HEK293 (cell line): ENCODE measurements around the gene SYNDIG1L.

ENCODE experiments used
- CTCF ChIA-PET: fragments of 350-600 bp; formaldehyde crosslinking; extraction: SDS; loops from one replicate; lab custom pipeline; 2021; ENCODE audit warnings: antibody characterized with exemption; lab: Yijun Ruan, JAX
- POLR2A ChIA-PET: fragments of 300-600 bp; formaldehyde crosslinking; extraction: SDS; loops from one replicate; lab custom pipeline; 2020; ENCODE audit warnings: antibody characterized with exemption, inconsistent platforms; lab: Yijun Ruan, JAX
- H3K27ac ChIP-seq: fragments of 200-500 bp; sonication (Bioruptor generic); 2 replicates; pipeline ENCODE4 v1.5.1; 2014; ENCODE audit warnings: low read depth, low read length, control low read depth, inconsistent platforms; ENCODE audit errors: extremely low read depth
- H3K36me3 ChIP-seq, 2 experiments: fragments of 200-500 bp in 1 of 2; sonication (Bioruptor generic) in 1 of 2; 1 replicate in 1 of 2; 2 replicates in 1 of 2; pipeline ENCODE4 v1.5.1; 2014 to 2017; ENCODE audit warnings: inconsistent platforms in 2 of 2, low read length in 2 of 2; ENCODE audit not compliant: control insufficient read depth in 2 of 2, insufficient read depth in 1 of 2
- H3K4me1 ChIP-seq: fragments of 200-500 bp; sonication (Bioruptor generic); 2 replicates; pipeline ENCODE4 v1.5.1; 2014; ENCODE audit warnings: mild to moderate bottlenecking, low read length, inconsistent platforms; ENCODE audit not compliant: control insufficient read depth, insufficient read depth
- H3K4me3 ChIP-seq: 2 replicates; pipeline ENCODE4 v1.5.1; 2011; ENCODE audit warnings: low read depth, mild to moderate bottlenecking, control low read depth, low read length, moderate library complexity
- H3K9me3 ChIP-seq: fragments of 200-500 bp; sonication (Bioruptor generic); 2 replicates; pipeline ENCODE4 v1.5.1; 2014; ENCODE audit warnings: low read depth, low read length, inconsistent platforms; ENCODE audit not compliant: control insufficient read depth, insufficient read depth
- BCL11A ChIP-seq: fragments of 450-650 bp; formaldehyde crosslinking; IDR thresholded peaks from 2 replicates; pipeline ENCODE4 v1.5.1; 2016; ENCODE audit warnings: low read depth, missing biosample characterization, missing genetic modification characterization
- EGR2 ChIP-seq: fragments of 450-650 bp; formaldehyde crosslinking; IDR thresholded peaks from 2 replicates; pipeline ENCODE4 v1.5.1; 2016; ENCODE audit warnings: low read depth, missing biosample characterization, missing genetic modification characterization
- PBX3 ChIP-seq: sonication (generic); formaldehyde crosslinking; IDR thresholded peaks from 2 replicates; pipeline ENCODE4 v1.8.1; 2022; ENCODE audit warnings: mild to moderate bottlenecking, moderate library complexity, missing genetic modification reagents
- PRDM6 ChIP-seq: fragments of 450-650 bp; formaldehyde crosslinking; IDR thresholded peaks from 2 replicates; pipeline ENCODE4 v1.5.1; 2017; ENCODE audit warnings: missing biosample characterization, missing genetic modification characterization
- REPIN1 ChIP-seq: fragments of 450-650 bp; formaldehyde crosslinking; IDR thresholded peaks from 2 replicates; pipeline ENCODE4 v1.5.1; 2017; ENCODE audit warnings: missing biosample characterization, missing genetic modification characterization, low read depth
- SP2 ChIP-seq: fragments of 450-650 bp; formaldehyde crosslinking; IDR thresholded peaks from 2 replicates; pipeline ENCODE4 v1.5.1; 2016; ENCODE audit warnings: missing biosample characterization, missing genetic modification characterization
- YY2 ChIP-seq: fragments of 450-650 bp; formaldehyde crosslinking; IDR thresholded peaks from 2 replicates; pipeline ENCODE4 v1.5.1; 2016; ENCODE audit warnings: missing biosample characterization, missing genetic modification characterization
- ZBTB8A ChIP-seq: fragments of 450-650 bp; formaldehyde crosslinking; IDR thresholded peaks from 2 replicates; pipeline ENCODE4 v1.5.1; 2016; ENCODE audit warnings: missing biosample characterization, missing genetic modification characterization
- ZFHX2 ChIP-seq: fragments of 450-650 bp; formaldehyde crosslinking; conservative IDR thresholded peaks from 2 replicates; pipeline ENCODE4 v1.5.1; 2016; ENCODE audit warnings: missing biosample characterization, missing genetic modification characterization
- ZNF133 ChIP-seq: fragments of 450-650 bp; formaldehyde crosslinking; IDR thresholded peaks from 2 replicates; pipeline ENCODE4 v1.5.1; 2016; ENCODE audit warnings: missing biosample characterization, missing genetic modification characterization
- ZNF140 ChIP-seq: fragments of 450-650 bp; formaldehyde crosslinking; IDR thresholded peaks from 2 replicates; pipeline ENCODE4 v1.5.1; 2016; ENCODE audit warnings: missing biosample characterization, missing genetic modification characterization
- ZNF514 ChIP-seq: fragments of 450-650 bp; formaldehyde crosslinking; IDR thresholded peaks from 2 replicates; pipeline ENCODE4 v1.5.1; 2016; ENCODE audit warnings: missing biosample characterization, missing genetic modification characterization
- ZNF544 ChIP-seq: fragments of 450-650 bp; formaldehyde crosslinking; IDR thresholded peaks from 2 replicates; pipeline ENCODE4 v1.5.0; 2017; ENCODE audit warnings: missing biosample characterization, missing genetic modification characterization
- ZNF623 ChIP-seq: fragments of 450-650 bp; formaldehyde crosslinking; IDR thresholded peaks from 2 replicates; pipeline ENCODE4 v1.5.1; 2016; ENCODE audit warnings: missing biosample characterization, missing genetic modification characterization
- ZNF654 ChIP-seq: fragments of 450-650 bp; formaldehyde crosslinking; IDR thresholded peaks from 2 replicates; pipeline ENCODE4 v1.5.1; 2016; ENCODE audit warnings: low read depth, missing biosample characterization, missing genetic modification characterization
- ZNF660 ChIP-seq: fragments of 450-650 bp; IDR thresholded peaks from 2 replicates; pipeline ENCODE4 v1.5.1; 2018; ENCODE audit warnings: missing biosample characterization, mild to moderate bottlenecking, missing genetic modification characterization
- ZNF701 ChIP-seq: fragments of 450-650 bp; formaldehyde crosslinking; IDR thresholded peaks from 2 replicates; pipeline ENCODE4 v1.5.1; 2016; ENCODE audit warnings: missing biosample characterization, missing genetic modification characterization
- ZNF76 ChIP-seq: fragments of 450-650 bp; formaldehyde crosslinking; IDR thresholded peaks from 2 replicates; pipeline ENCODE4; 2016; ENCODE audit warnings: low read depth, missing biosample characterization, missing genetic modification characterization, borderline replicate concordance
- ZNF777 ChIP-seq: fragments of 450-650 bp; formaldehyde crosslinking; IDR thresholded peaks from 2 replicates; pipeline ENCODE4 v1.5.1; 2017; ENCODE audit warnings: missing biosample characterization, missing genetic modification characterization, borderline replicate concordance
- ZNF785 ChIP-seq: fragments of 450-650 bp; formaldehyde crosslinking; IDR thresholded peaks from 2 replicates; pipeline ENCODE4 v1.5.1; 2016; ENCODE audit warnings: missing biosample characterization, missing genetic modification characterization
- ZSCAN23 ChIP-seq: fragments of 450-650 bp; formaldehyde crosslinking; IDR thresholded peaks from 2 replicates; pipeline ENCODE4 v1.5.1; 2016; ENCODE audit warnings: missing biosample characterization, missing genetic modification characterization

SYNDIG1L gene

GRCh38 chr14:74412753-74413152 is 13.3 kb downstream of the SYNDIG1L start:
- peaks cover 9% of the 10 kb centered on the region for H3K4me1 ChIP-seq
- H3K9me3 ChIP-seq, result no peaks in the 10 kb centered on the region
- ChIA-PET CTCF (no interaction called here), POLR2A (no interaction called here)
- no peaks in the 10 kb centered on the region for H3K36me3 ChIP-seq
- no peak overlapping the region for H3K27ac ChIP-seq
- TF ChIP-seq ZNF701 (no peak), EGR2 (tag by site-specific recombination) (peak; percentile 66; the same call in 1 of the 2 replicates), ZFHX2 (tag by site-specific recombination) (peak; percentile 74)
- no peak overlapping the region for H3K4me3 ChIP-seq

GRCh38 chr14:74411671-74412070 is 14.3 kb downstream of the SYNDIG1L start:
- CTCF ChIA-PET, result interaction anchor here (0.5 kb wide), 1 partner anchor 89 kb away, joined by 4 read pairs; no protein-coding TSS in a partner anchor
- Histone ChIP-seq H3K27ac (no peak overlapping the region), H3K9me3 (no peaks in the 10 kb centered on the region), H3K36me3 (no peaks in the 10 kb centered on the region), H3K4me3 (no peak overlapping the region), H3K4me1 (peaks cover 9% of the 10 kb centered on the region)
- TF ChIP-seq ZNF623 (tag by site-specific recombination) (no peak), PBX3 (no peak), BCL11A (no peak), ZNF777 (tag by site-specific recombination) (no peak), SP2 (no peak), YY2 (no peak), ZBTB8A (tag by site-specific recombination) (no peak), PRDM6 (tag by site-specific recombination) (no peak), ZNF133 (tag by site-specific recombination) (no peak), ZNF785 (tag by site-specific recombination) (no peak), ZNF514 (tag by site-specific recombination) (no peak), ZNF140 (tag by site-specific recombination) (no peak), ZNF660 (tag by site-specific recombination) (no peak), ZNF76 (tag by site-specific recombination) (no peak), ZSCAN23 (tag by site-specific recombination) (no peak), ZNF654 (tag by site-specific recombination) (no peak)
- POLR2A ChIA-PET, result no interaction called here

- POLR2A ChIA-PET, result no interaction called here
- H3K4me1 ChIP-seq, result no peaks in the 10 kb centered on the region; the same call in 1 of the 2 replicates
- no peaks in the 10 kb centered on the region for H3K9me3 ChIP-seq
- no peak for TF ChIP-seq REPIN1 (tag by site-specific recombination)
- no peak for TF ChIP-seq EGR2 (tag by site-specific recombination)
- no peak for TF ChIP-seq ZNF544
- no peak overlapping the region for H3K4me3 ChIP-seq
- no peak overlapping the region for H3K27ac ChIP-seq
- no peaks in the 10 kb centered on the region for H3K36me3 ChIP-seq
- CTCF ChIA-PET, result interaction anchor here (0.6 to 0.7 kb wide), 2 partner anchors 19 to 85 kb away, joined by 3 to 4 read pairs; no protein-coding TSS in a partner anchor
Observed at GRCh38 chr14:74409441-74409840, 16.6 kb downstream of the SYNDIG1L start.
